Hepatocyte (in vitro differentiated cells): ENCODE results near the gene STX1B. TPM values are rescaled to one million over a fixed set of nuclear protein-coding genes. Genes with fewer than 3 reads are reported as not detected.

ENCODE experiments used
- DNase-seq: peaks from one replicate; pipeline ENCODE4 v3.0.0-alpha.2; 2016; ENCODE audit warnings: low spot score
- H2AFZ ChIP-seq: fragments of 200-600 bp; sonication (generic); 2 replicates; pipeline ENCODE4 v1.6.0; 2016; ENCODE audit warnings: antibody characterized with exemption, mild to moderate bottlenecking
- H3K27ac ChIP-seq: fragments of 200-600 bp; sonication (generic); 2 replicates; pipeline ENCODE4 v1.5.1; 2016; ENCODE audit warnings: mild to moderate bottlenecking
- H3K27me3 ChIP-seq: fragments of 200-600 bp; sonication (generic); 2 replicates; pipeline ENCODE4 v1.6.1; 2016
- H3K36me3 ChIP-seq: fragments of 200-600 bp; sonication (generic); replicated peaks from 2 replicates; pipeline ENCODE4 v1.5.1; 2016; ENCODE audit warnings: low read depth; ENCODE audit not compliant: insufficient read depth
- H3K4me1 ChIP-seq: fragments of 200-600 bp; sonication (generic); 2 replicates; pipeline ENCODE4 v1.5.1; 2016; ENCODE audit warnings: mild to moderate bottlenecking, moderate library complexity; ENCODE audit not compliant: insufficient read depth
- H3K4me2 ChIP-seq: fragments of 200-600 bp; sonication (generic); 2 replicates; pipeline ENCODE4 v1.6.0; 2016
- H3K4me3 ChIP-seq: fragments of 200-600 bp; sonication (generic); 2 replicates; pipeline ENCODE4 v1.5.1; 2016; ENCODE audit warnings: mild to moderate bottlenecking
- H3K79me2 ChIP-seq: fragments of 200-600 bp; sonication (generic); 2 replicates; pipeline ENCODE4 v1.6.0; 2017; ENCODE audit warnings: mild to moderate bottlenecking
- H3K9me2 ChIP-seq: fragments of 200-600 bp; sonication (generic); replicated peaks from 2 replicates; pipeline ENCODE4 v1.6.0; 2017; ENCODE audit warnings: mild to moderate bottlenecking; ENCODE audit not compliant: insufficient read depth
- H3K9me3 ChIP-seq: fragments of 200-600 bp; sonication (generic); 2 replicates; pipeline ENCODE4 v1.5.1; 2016; ENCODE audit warnings: low read depth, mild to moderate bottlenecking
- H4K20me1 ChIP-seq: fragments of 200-600 bp; sonication (generic); 2 replicates; pipeline ENCODE4 v1.6.0; 2016; ENCODE audit warnings: mild to moderate bottlenecking; ENCODE audit not compliant: insufficient read depth, poor library complexity, severe bottlenecking
- CTCF ChIP-seq: fragments of 200-600 bp; sonication (generic); IDR thresholded peaks from 2 replicates; pipeline ENCODE4 v1.5.1; 2016; ENCODE audit warnings: antibody characterized with exemption, mild to moderate bottlenecking; ENCODE audit not compliant: poor library complexity
- EZH2 ChIP-seq: fragments of 200-600 bp; sonication (generic); IDR thresholded peaks from 2 replicates; pipeline ENCODE4 v1.6.1; 2016; ENCODE audit warnings: antibody characterized with exemption, mild to moderate bottlenecking, borderline replicate concordance
- EZH2phosphoT487 ChIP-seq: fragments of 200-600 bp; sonication (generic); IDR thresholded peaks from one replicate; pipeline ENCODE4 v1.6.1; 2018; ENCODE audit warnings: antibody characterized with exemption, mild to moderate bottlenecking, low read depth, moderate library complexity; ENCODE audit not compliant: unreplicated experiment, severe bottlenecking
- WGBS: methylation state at CpG from one replicate; pipeline ENCODE4 v1.1.6; 2016; ENCODE audit warnings: low lambda C conversion rate; ENCODE audit errors: missing lambda C conversion rate; 5-methylcytosine and 5-hydroxymethylcytosine counted together
- polyA plus RNA-seq: library from polyadenylated mRNA; unstranded; fragments of >200 nt; fragmentation: Nextera tagmentation; extraction: Ambion mirVana; gene quantifications from 2 replicates; pipeline ENCODE4 v1.2.1, GENCODE V29; 2016
- total RNA-seq: library from RNA; depleted of rRNA; stranded (reverse); fragments of >200 nt; gene quantifications from 2 replicates; pipeline ENCODE4 v1.2.3, GENCODE V29; 2014

The STX1B gene
- total and polyA plus RNA-seq, 2 experiments from 2014 or later, result 0.87 to 2.7 TPM

GRCh38 chr16:30995927-30996323 is 14.5 kb downstream of the STX1B start:
- no peak for TF ChIP-seq EZH2
- H3K4me2 ChIP-seq, result peak overlapping the region; percentile 96
- no peaks in the 10 kb centered on the region for H3K36me3 ChIP-seq
- H3K4me1 ChIP-seq, result peaks cover 26% of the 10 kb centered on the region
- H3K4me3 ChIP-seq, result no peak overlapping the region
- WGBS, result 91% methylated on average over 11 of the region's 11 CpGs
- no peaks in the 10 kb centered on the region for H3K9me3 ChIP-seq
- H3K27ac ChIP-seq, result peak overlapping the region; percentile 90
- H3K79me2 ChIP-seq, result no peaks in the 10 kb centered on the region
- DNase-seq, result no peak
- no peaks in the 10 kb centered on the region for H4K20me1 ChIP-seq
- no peaks in the 10 kb centered on the region for H3K9me2 ChIP-seq
- H2AFZ ChIP-seq, result no peak overlapping the region
- H3K27me3 ChIP-seq, result peaks cover 4% of the 10 kb centered on the region

GRCh38 chr16:30992931-30993816 is 17.3 kb downstream of the STX1B start:
- no peaks in the 10 kb centered on the region for H3K9me2 ChIP-seq
- peaks cover 18% of the 10 kb centered on the region for H3K4me1 ChIP-seq
- H4K20me1 ChIP-seq, result no peaks in the 10 kb centered on the region
- H3K27me3 ChIP-seq, result peaks cover 4% of the 10 kb centered on the region
- H3K27ac ChIP-seq, result no peak overlapping the region
- H3K9me3 ChIP-seq, result no peaks in the 10 kb centered on the region
- H3K4me2 ChIP-seq, result no peak overlapping the region
- TF ChIP-seq EZH2 (no peak), CTCF (no peak), EZH2phosphoT487 (no peak)
- no peaks in the 10 kb centered on the region for H3K79me2 ChIP-seq
- H2AFZ ChIP-seq, result no peak overlapping the region
- H3K4me3 ChIP-seq, result no peak overlapping the region
- 92% methylated on average over 28 of the region's 29 CpGs for WGBS
- DNase-seq, result no peak
- H3K36me3 ChIP-seq, result no peaks in the 10 kb centered on the region

- Histone ChIP-seq H3K9me2 (no peaks in the 10 kb centered on the region), H3K36me3 (no peaks in the 10 kb centered on the region), H3K4me3 (no peak overlapping the region), H3K4me2 (no peak overlapping the region), H3K27me3 (peaks cover 4% of the 10 kb centered on the region), H3K27ac (no peak overlapping the region), H3K4me1 (peaks cover 9% of the 10 kb centered on the region), H4K20me1 (no peaks in the 10 kb centered on the region), H3K79me2 (no peaks in the 10 kb centered on the region), H2AFZ (no peak overlapping the region), H3K9me3 (no peaks in the 10 kb centered on the region)
- DNase-seq, result no peak
- 91% methylated on average over 19 of the region's 21 CpGs for WGBS
- no peak for TF ChIP-seq CTCF
- no peak for TF ChIP-seq EZH2phosphoT487
- no peak for TF ChIP-seq EZH2
These were observed 18.1 kb downstream of the STX1B start for GRCh38 chr16:30992276-30992780.

GRCh38 chr16:30991052-30991451 is 19.4 kb downstream of the STX1B start:
- TF ChIP-seq EZH2phosphoT487 (no peak), CTCF (no peak), EZH2 (no peak)
- Histone ChIP-seq H4K20me1 (no peaks in the 10 kb centered on the region), H3K79me2 (no peaks in the 10 kb centered on the region), H3K4me1 (no peaks in the 10 kb centered on the region), H3K4me2 (no peak overlapping the region), H3K36me3 (no peaks in the 10 kb centered on the region), H3K27ac (no peak overlapping the region), H3K27me3 (peaks cover 4% of the 10 kb centered on the region), H3K4me3 (no peak overlapping the region), H3K9me2 (no peaks in the 10 kb centered on the region), H3K9me3 (no peaks in the 10 kb centered on the region), H2AFZ (no peak overlapping the region)
- WGBS, result 88% methylated on average over 8 of the region's 8 CpGs
- no peak for DNase-seq
